ENCODE data around the gene SNN.

SNN gene

DNA sequence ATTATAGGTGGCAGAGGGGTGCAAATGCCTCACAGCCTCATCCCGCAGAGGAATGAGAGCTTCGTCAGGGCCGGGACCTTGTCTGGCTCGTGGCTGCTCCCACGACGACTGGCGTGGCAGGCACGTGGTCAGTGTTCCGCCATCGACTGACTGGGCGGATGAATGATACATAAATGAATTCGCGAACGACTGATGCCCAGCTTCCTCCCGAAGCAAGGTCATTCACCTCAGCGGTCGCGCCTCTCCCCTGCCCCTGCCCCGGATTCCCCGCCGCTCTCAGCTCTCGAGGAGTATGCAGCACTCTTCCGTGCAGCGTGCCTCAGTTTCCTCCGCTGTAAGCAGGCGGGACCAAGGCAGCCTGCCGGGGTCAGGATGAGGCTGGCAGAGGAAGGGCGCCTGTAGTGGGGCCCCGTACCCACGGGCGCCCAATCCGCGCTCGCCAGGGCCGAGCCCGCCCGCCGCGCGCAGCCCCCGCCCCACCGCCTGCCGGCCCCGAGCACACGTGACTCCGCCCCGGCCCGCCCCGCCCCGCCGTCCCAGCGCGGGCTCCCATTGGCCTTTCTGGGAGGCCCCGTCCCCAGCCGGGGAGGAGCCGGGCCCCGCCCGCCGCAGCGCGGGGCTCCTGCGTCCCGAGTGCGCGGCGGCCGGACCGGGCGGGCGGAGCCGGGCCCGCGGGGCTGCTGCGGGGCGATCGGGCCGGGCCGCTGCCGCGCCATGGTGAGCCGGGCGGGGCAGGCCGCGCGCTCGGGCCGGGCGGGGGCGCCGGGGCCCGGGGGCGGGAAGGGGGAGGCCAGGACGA is at the start of gene SNN:
SNN (plus strand) TSS at position 632 of the 799 bp plus-strand sequence. CDS start 7,605 bp downstream, outside the sequence.
- DNase-seq (ENCODE audit: low spot score): peak; percentile 72

DNA sequence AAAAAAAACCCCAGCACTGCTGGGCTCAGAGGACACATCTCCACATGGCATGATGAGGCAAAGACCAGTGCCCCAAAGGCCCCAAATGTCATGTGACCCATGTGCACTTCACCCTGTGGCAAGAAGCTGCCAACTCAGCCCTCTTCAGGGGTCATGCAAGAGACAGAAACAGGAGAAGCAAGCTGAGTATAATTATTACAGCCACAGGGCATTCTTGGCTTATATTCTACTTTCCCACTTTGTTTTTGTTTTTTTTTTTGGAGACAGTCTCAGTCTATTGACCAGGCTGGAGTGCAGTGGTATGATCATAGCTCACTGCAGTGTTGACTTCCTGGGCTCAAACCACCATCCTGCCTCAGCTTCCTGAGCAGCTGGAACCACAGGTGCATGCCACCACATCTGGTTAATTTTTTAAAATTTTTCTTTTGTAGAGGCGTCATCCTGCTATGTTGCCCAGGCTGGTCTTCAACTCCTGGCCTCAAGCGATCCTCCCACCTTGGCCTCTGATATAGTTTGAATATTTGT is 48.9 kb upstream of the SNN start:
- DNase-seq (ENCODE audit: low spot score): no peak

DNA sequence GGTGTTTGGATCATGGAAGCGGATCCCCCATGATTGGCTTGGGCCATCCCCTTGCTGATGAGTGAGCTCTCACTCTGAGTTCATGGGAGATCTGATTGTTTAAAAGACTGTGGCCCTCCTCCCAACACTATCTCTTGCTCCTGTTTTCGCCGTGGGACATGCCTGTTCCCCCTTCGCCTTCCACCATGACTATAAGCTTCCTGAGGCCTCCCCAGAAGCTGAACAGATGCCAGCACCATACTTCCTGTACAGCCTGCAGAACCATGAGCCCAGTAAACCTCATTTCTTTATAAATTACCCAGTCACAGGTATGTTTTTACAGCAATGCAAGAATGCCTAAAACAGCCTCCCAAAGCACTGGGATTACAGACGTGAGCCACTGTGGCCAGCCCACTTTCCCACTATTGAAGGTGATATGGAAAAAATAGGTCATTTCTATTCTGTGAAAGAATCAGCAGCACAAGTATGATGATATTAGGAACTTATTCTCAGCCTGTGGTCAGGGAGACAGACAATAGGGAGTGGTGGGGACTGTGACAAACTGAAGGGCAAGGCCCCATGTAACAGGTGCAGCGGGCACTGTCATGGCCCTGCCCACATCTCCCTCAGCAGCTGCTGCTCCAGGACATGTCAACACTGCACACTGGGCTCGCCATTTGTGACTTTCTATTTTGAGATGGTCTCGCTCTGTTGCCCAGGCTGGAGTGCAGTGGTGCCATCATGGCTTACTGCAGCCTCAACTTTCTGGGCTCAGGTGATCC is 47.8 kb upstream of the SNN start:
- DNase-seq (ENCODE audit: low spot score): no peak

DNA sequence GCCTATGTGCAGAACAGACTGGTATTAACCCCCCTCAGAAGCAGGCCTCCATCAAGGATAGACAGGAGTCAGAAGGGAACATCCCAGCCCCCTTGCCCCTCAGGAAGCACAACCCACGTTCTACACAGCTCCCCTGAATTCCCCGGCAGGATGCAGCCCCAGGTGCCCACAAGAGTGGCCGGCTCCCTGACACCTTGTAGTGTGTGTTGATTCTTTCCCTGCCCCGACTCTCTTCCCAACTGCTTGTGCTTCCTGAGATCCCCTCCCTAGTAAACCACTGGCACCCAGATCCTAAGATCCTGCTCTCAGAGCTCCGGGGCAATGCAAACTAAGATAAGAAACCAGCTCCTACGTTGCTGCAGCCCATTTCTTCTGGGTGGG is 46.7 kb upstream of the SNN start:
- DNase-seq (ENCODE audit: low spot score): no peak

DNA sequence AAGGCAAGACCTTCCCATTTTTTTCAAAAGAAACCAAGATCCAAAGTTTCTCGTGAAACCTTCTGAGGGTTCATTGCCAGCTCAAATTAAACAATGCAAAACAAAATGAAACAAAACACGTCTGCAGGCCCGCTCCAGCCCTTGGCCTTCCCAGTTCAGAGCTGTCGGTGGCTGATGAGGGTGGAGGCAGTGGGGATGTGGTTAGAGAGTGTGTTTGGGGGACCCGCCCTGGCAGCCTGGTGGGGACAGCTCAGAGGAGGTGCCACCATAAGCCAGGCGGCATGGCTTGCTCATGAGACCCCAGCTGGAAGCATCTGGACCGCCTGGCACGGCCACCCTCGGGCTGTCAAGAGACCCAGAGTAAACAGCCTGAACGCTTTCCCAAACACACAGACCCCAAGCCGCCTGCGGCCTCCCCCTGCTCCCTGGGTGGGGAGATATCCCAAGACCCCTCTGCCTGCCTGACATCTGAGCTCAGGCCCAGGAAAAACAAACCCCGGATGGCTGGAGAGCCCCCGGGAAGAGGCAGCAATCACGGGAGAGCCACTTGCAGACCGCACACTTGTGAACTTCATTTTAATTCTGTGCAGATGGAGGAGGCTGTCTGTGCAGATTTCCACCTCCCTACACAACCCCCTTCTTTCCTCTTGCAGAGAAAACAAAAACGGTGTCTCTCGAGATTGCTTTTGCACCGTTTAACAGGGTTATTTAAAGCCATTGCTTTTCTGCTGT is 46.2 kb upstream of the SNN start:
- DNase-seq (ENCODE audit: low spot score): no peak

DNA sequence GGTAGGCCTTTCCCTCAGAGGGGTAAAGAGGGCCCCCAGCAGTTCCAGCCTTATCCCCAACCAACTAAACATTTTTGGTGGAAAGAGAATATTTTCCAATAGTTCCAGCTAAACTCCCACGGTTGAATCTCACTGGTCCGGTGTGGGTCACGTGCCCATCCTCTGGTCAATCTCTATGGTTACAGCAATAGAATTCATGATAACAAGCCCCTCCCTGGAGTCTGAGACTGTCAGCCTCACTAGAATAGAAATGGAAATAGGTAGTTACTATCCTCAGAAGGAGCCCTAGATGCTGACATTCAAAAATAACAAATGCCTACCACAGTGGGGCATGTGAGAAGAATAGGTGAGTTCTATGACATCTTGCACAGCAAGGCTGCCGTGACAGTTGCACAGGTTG is 44.0 kb upstream of the SNN start:
- no peak for DNase-seq (ENCODE audit: low spot score)

DNA sequence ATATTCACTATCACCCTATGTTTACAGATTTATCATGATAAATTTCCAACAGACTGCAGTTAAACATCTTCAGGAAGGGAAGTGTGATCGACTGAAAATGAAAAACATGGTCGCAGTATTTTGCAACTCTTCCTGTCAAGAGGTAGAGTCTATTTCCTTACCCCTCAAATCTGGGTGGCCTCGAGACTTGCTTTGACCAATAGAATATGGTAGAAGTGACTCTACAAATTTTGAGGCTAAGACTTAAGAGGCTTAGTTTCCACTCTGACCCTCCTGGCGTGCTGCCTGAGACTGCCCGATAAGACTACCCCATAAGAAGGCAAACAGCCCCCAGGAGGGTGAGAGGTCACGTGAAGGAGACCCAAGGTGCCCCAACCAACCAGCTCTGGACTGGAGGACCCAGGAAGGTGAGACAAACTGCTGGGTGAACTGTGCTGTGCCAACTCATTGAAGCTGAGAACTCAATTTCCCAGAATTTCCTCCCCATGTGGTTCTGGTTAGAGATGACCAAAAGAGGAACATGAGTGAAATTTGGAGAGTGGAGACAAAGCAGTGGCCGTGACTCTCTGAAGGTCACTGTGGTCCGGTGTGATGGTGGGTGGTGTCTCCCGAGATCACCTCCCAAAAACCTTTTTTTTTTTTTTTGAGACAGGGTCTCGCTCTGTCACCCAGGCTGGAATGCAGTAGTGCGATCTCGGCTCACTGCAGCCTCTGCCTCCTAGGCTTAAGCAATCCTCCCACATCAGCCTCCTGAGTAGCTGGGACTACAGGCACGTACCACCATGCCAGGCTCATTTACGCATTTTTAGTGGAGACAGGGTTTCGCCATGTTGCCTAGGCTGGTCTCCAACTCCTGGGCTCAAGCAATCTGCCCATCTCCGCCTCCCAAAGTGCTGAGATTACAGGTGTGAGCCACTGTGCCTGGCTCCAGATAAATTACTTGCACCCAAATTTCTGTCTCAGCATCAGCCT is 43.3 kb upstream of the SNN start:
- no peak for DNase-seq (ENCODE audit: low spot score)

DNA sequence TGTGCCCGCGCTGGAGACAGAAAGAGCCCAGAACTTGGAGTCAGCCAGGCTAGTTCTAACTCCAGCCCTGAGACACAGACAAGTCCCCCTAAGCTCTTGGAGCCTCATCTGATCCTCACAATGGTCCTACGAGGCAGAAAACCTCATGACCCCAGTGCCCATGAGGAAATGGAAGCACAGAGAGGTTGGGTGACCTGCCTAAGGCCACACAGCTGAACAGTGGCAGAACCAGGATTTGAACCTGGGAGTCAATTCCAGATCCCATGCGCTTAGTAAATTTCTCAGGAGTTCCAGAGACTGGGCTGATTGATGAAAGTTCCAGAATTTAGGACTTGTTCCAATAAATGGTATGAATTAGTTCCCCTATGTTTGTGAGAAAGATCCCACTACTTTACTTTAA is 42.5 kb upstream of the SNN start:
- DNase-seq (ENCODE audit: low spot score): no peak

DNA sequence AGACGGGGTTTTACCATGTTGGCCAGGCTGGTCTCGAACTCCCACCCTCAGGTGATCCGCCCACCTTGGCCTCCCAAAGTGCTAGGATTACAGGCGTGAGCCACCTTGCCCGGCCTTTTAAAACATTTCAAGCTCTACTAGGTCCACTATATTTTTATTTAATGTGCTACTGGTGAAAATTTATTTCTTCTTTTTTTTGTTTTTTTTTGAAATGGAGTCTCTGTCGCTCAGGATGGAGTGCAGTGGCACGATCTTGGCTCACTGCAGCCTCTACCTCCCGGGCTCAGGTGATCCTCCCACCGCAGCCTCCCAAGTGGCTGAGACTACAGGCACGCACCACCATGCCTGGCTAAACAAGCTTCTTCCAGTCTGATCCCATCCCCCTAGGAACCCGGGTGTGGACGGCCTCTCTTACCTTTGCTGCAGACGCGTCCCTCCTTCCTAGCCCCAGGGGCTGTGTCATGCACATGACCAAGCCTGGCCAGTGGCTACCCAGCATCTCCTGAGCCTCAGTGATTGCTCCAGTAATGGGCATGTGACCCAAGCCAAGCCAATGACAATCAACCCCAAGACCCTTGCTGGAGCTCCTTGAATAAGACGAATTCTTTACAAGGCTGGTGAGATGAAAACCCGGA is 41.5 kb upstream of the SNN start:
- no peak for DNase-seq (ENCODE audit: low spot score)

DNA sequence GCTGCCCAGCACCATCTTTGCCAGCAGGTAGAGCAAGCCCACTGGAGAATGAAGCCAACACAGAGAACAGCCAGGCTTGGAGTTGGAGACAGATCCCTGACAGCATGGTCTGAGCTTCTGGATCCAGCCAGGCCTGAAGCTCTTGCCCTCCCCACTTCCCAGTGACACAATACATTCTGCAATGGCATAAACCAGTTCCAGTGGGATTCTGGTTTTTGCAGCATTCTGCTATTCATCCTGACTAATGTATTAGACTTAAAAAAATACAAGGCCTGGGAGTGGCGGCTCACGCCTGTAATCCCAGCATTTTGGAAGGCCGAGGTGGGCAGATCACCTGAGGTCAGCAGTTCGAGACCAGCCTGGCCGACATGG is 41.0 kb upstream of the SNN start:
- DNase-seq (ENCODE audit: low spot score): no peak

DNA sequence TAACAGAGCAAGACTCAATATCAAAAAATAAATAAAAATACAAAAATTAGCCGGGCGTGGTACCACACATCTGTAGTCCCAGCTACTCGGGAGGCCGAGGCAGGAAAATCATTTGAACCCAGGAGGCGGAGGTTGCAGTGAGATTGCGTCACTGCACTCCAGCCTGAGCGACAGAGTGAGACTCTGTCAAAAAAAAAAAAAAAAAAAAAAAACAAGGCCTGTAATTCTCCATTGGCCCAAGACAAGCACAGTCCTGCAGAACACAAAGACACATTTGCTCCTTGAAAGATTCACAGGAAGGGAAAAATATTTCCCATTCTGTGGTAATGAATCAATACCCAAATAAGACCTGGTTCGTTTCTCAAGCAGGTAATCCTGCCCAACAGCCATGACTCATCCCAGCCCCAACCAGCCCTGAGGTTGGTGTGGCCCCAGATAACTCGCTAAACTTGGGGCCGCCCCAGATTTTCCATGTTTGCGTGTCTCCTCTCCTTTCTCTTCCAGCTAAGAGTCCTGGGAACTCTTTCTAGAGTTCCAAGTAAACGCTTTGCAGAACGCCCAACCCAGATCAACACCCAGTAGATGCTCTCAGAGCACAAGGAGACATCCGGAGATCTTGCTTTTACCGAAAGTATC is 40.3 kb upstream of the SNN start:
- no peak for DNase-seq (ENCODE audit: low spot score)

DNA sequence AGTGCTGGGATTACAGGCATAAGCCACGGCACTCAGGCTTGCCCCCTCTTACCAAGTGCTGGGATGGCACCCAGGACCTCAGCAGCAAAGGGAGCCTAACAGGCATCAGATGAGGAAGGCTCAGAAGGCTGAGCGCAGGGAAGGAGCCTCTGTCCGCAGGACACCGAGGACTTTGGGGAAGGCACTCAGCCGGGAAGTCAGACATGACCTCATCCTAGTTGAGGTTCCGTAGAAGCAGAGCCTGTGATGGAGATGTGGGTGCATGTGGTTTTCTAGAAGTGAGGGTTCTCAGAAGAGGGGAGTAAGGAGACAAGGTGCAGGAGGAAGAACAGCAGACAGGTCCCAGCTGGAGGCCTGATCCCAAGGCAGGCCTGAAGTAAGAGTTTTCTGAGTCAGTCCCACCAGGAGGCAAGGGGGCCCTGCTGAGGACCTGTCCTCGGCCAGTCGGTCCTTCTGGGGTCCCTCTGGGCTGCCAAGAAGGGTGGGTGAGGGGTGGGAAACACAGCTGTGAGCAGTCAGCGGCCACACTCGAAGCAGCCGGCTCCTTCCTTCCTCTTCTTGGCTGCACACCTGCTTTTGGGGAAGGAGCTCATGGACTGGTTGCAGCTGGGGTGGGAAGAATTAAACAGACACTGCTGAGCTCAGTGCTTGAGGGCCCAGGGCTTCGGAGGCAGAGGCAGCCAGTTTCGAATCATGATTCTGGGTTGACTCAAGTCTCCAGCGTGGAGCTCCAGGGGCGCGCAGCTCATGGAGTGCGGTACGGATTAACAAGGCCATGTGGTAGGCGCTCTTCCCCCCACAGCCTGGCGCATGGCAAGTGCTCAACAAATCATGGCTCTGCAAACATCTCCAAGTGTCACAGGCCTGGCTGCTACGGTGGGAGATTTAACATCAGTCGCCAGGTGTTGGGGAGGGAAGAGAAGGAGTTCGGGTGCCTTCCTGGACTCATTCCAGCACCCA is 38.9 kb upstream of the SNN start:
- DNase-seq (ENCODE audit: low spot score): no peak

DNA sequence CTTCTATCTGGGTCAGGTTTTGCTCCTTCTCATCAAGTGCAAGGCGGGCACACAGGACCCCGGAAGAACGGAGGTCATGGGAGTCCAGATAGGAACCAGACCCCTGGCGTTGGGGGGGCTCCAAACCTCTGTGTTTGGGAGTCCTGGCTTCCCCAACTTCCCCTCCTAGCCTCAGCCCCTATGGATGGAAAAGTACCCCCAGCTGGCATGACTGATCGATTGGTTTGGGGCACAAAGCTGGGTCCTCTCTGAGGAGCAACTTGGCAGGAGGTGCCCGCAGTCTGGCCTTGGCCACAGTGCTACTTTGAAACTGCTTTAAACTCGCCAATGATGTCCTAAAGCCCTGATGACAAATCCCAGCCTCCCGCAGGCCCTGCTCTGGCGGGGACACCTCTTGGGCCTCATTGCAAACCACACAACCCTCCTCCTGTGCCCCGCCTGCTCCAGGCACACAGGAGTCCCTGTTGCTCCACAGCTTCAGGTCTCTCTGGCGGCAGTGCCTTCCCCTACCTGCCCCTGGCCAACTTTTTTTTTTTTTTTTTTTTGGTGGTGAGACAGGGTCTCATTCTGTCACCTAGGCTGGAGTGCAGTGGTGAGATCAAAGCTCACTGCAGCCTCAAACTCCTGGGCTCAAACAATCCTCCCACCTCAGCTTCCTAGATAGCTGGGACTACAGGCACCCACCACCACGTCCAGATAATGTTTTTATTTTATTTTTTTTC is 38.0 kb upstream of the SNN start:
- no peak for DNase-seq (ENCODE audit: low spot score)

DNA sequence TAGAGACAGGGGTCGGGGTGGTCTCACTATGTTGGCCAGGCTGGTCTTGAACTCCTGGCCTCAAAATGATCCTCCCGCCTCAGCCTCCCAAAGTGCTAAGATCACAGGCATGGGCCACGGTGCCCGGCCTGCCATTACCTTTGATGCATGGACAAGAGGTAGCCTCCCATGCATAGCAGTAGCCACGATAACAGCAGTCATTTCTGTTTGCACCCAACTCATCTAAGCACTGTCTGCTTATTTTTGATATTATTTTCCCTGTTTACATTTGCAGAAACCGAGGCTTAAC is 37.5 kb upstream of the SNN start:
- no peak for DNase-seq (ENCODE audit: low spot score)

DNA sequence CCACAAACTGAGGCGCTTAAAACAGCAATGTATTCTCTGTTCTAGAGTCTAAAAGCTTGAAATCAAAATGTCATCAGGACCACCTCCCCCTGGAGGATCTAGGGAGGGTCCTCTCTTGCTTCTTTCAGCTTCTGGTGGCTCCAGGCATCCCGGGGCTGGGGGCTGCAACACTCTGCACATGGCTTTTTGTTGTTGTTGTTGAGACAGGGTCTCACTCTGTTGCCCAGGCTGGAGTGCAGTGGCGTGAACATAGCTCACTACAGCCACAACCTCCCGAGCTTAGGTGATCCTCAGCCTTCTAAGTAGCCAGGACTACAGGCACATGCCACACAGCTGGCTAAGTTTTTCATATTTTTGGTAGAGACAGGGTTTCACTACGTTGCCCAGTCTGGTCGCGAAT is 37.0 kb upstream of the SNN start:
- DNase-seq (ENCODE audit: low spot score): no peak

DNA sequence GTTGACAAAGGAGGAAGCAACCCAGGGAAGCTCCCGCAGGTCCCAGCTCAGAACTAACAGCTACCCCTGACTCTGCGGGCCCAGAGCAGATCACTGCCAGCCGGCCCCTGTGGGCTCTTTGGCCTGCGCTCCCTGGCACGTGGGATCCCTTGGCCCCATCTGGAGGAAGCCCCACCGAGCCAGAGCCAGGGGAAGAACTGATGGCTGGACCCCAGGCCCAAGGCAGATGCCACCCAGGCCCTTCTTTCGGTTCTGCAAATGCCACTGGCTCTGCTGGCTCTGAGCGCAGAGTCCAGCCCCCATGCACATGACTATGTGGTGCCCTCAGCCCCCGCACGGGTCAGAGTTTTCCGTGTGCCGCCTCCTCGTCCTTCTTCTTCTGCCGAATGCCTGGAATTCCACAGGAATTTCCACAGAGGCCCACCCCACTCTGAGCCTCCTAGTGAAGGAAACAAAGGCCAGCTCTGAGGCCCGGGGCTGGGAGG is 35.8 kb upstream of the SNN start:
- no peak for DNase-seq (ENCODE audit: low spot score)

DNA sequence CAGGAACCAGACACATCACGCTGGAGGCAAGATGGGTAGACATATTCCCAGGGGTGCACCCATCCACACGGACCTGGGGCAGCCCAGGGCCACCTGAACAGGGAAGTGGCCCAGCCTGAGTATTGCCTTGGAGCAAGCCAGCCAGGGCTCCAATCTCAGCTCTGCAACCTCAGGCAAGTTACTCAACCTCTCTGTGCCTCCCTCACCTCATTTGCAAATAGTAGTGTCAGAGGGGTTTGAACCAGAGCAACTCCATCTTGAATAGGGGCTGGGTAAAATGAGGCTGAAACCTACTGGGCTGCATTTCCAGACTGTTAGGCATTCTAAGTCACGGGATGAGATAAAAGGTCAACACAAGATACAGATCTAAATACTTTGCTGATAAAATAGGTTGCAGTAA is 35.1 kb upstream of the SNN start:
- no peak for DNase-seq (ENCODE audit: low spot score)

DNA sequence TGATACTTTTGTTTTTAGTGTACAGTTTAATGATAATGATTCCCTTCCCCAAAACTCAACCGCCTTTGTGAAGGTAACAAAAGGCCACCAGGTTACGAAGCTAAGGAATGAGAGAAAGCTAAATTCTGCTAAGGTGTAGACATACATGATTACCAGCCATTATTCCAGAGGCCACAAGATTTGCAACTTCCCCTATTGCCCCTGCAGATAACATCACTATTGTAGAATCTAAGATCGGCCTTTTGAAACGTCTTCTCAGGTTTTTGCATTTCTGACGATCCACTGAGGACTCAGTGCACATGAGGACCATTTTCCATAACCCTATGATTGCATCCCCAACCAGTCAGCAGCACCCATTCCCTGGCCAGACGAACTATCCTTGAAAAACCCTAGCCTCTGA is 33.9 kb upstream of the SNN start:
- DNase-seq (ENCODE audit: low spot score): no peak
